Fibroblast of lung (primary cell): Measurements from ENCODE around the gene ERGIC1. TPM values are rescaled to one million over a fixed set of nuclear protein-coding genes. Genes with fewer than 3 reads are reported as not detected.

Experiments used
- DNase-seq, 2 donors: peaks; one replicate each; pipeline versions ENCODE4 v3.0.0 to v3.0.0-alpha.2; 2010; ENCODE audit warnings: low read depth in 2 of 2
- H2AFZ ChIP-seq: 2 replicates; pipeline ENCODE4 v1.5.1; 2012; ENCODE audit warnings: low read length, control low read depth, inconsistent platforms
- H3K27ac ChIP-seq: 2 replicates; pipeline ENCODE4 v1.5.1; 2011; ENCODE audit warnings: low read length, control low read depth; ENCODE audit not compliant: insufficient read depth
- H3K27me3 ChIP-seq: 2 replicates; pipeline ENCODE4 v1.5.1; 2011; ENCODE audit warnings: mild to moderate bottlenecking, low read length; ENCODE audit not compliant: control insufficient read depth, insufficient read depth
- H3K36me3 ChIP-seq: 2 replicates; pipeline ENCODE4 v1.5.1; 2011; ENCODE audit warnings: low read length; ENCODE audit not compliant: control insufficient read depth, insufficient read depth
- H3K4me1 ChIP-seq: 2 replicates; pipeline ENCODE4 v1.5.1; 2011; ENCODE audit warnings: low read length; ENCODE audit not compliant: control insufficient read depth, insufficient read depth; ENCODE audit errors: extremely low read depth
- H3K4me2 ChIP-seq: 2 replicates; pipeline ENCODE4 v1.5.1; 2011; ENCODE audit warnings: low read length, control low read depth; ENCODE audit not compliant: insufficient read depth; ENCODE audit errors: extremely low read depth
- H3K4me3 ChIP-seq, 4 experiments: fragments of 200-600 bp in 1 of 4; sonication (generic) in 1 of 4; replicated peaks in 1 of 4; 2 replicates each; pipeline ENCODE4 v1.5.1; 2011 to 2016; ENCODE audit warnings: low read length in 4 of 4, low read depth in 3 of 4, mild to moderate bottlenecking in 3 of 4, control low read depth in 2 of 4, inconsistent platforms in 1 of 4, mixed read lengths in 1 of 4; ENCODE audit not compliant: insufficient read depth in 1 of 4; ENCODE audit errors: control extremely low read depth in 1 of 4
- H3K79me2 ChIP-seq: 2 replicates; pipeline ENCODE4 v1.5.1; 2012; ENCODE audit warnings: mild to moderate bottlenecking, low read length, inconsistent platforms; ENCODE audit not compliant: control insufficient read depth, insufficient read depth
- H3K9ac ChIP-seq: 2 replicates; pipeline ENCODE4 v1.5.1; 2011; ENCODE audit warnings: mild to moderate bottlenecking, low read length, control low read depth; ENCODE audit not compliant: insufficient read depth
- H3K9me3 ChIP-seq: 2 replicates; pipeline ENCODE4 v1.5.1; 2012; ENCODE audit warnings: low read depth, low read length; ENCODE audit not compliant: control insufficient read depth, insufficient read depth
- H4K20me1 ChIP-seq: 2 replicates; pipeline ENCODE4 v1.5.1; 2011; ENCODE audit warnings: low read length; ENCODE audit not compliant: control insufficient read depth, insufficient read depth; ENCODE audit errors: extremely low read depth
- EZH2 ChIP-seq: IDR thresholded peaks from 2 replicates; pipeline ENCODE4 v1.5.1; 2012; ENCODE audit warnings: low read length, control low read depth, mild to moderate bottlenecking; ENCODE audit errors: missing control alignments
- polyA plus RNA-seq, 2 donors: library from polyadenylated mRNA; depleted of rRNA in 1 of 2; stranded (reverse) in 1 of 2; unstranded in 1 of 2; fragments of >200 nt; gene quantifications; 2 replicates each; pipeline ENCODE4 v1.2.1, GENCODE V29; 2011 to 2012; ENCODE audit warnings: missing spikeins in 1 of 2
- total RNA-seq: library from RNA; depleted of rRNA; stranded (reverse); fragments of >200 nt; gene quantifications from 2 replicates; pipeline ENCODE4 v1.2.1, GENCODE V29; 2014
- TF ChIP-seq, protein P1 (sequence below), 2 donors: IDR thresholded peaks in 1 of 2; conservative IDR thresholded peaks in 1 of 2; 1 replicate in 1 of 2; 2 replicates in 1 of 2; pipeline ENCODE4 v1.5.1; 2011 to 2012; ENCODE audit warnings: low read length in 2 of 2, control low read depth in 1 of 2, inconsistent platforms in 1 of 2, low read depth in 1 of 2, mild to moderate bottlenecking in 1 of 2

The ERGIC1 gene
- total and polyA plus RNA-seq, 2 donors (not counting 1 experiment from before 2014, with no cell fraction given), result 113 to 171 TPM

DNA sequence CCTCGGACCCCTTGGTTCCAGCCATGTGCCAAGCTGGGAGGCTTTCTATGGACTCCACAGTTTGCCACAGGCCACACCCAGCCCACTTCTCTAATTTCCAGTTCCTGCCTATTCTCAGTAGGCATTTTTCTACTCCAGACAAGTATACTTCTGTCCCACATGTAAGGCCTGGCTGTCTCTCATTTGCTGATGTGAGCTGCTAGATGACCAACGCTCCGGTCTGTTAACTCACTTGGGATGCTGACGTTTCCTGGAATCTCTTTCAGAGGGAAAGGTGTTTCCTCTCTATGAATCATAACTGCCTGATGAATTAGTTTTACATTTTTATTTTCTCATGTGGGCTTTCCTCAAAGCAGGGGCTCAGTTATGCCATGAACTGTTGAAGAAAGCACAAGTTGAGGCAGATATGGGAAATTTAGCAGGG is 36.3 kb downstream of the ERGIC1 start:
- Histone ChIP-seq H3K9ac (peak overlapping the region; percentile 66), H3K4me3 (no peak overlapping the region), H3K9me3 (no peaks in the 10 kb centered on the region), H3K4me2 (peak overlapping the region; percentile 72), H3K36me3 (no peaks in the 10 kb centered on the region), H3K27me3 (no peaks in the 10 kb centered on the region), H3K79me2 (peaks cover 44% of the 10 kb centered on the region), H4K20me1 (no peaks in the 10 kb centered on the region), H3K4me1 (peaks cover 60% of the 10 kb centered on the region), H2AFZ (no peak overlapping the region), H3K27ac (peak overlapping the region; percentile 94)
- TF ChIP-seq, protein P1, sequence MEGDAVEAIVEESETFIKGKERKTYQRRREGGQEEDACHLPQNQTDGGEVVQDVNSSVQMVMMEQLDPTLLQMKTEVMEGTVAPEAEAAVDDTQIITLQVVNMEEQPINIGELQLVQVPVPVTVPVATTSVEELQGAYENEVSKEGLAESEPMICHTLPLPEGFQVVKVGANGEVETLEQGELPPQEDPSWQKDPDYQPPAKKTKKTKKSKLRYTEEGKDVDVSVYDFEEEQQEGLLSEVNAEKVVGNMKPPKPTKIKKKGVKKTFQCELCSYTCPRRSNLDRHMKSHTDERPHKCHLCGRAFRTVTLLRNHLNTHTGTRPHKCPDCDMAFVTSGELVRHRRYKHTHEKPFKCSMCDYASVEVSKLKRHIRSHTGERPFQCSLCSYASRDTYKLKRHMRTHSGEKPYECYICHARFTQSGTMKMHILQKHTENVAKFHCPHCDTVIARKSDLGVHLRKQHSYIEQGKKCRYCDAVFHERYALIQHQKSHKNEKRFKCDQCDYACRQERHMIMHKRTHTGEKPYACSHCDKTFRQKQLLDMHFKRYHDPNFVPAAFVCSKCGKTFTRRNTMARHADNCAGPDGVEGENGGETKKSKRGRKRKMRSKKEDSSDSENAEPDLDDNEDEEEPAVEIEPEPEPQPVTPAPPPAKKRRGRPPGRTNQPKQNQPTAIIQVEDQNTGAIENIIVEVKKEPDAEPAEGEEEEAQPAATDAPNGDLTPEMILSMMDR (conservative IDR thresholded peaks at IDR 0.05 in 1 of 2, IDR thresholded peaks at IDR 0.05 in 1 of 2; ENCODE audit: low read depth in 1 of 2, low read length in 2 of 2), result no peak
- no peak for TF ChIP-seq EZH2
- peak; percentile 85 to 98 for DNase-seq

DNA sequence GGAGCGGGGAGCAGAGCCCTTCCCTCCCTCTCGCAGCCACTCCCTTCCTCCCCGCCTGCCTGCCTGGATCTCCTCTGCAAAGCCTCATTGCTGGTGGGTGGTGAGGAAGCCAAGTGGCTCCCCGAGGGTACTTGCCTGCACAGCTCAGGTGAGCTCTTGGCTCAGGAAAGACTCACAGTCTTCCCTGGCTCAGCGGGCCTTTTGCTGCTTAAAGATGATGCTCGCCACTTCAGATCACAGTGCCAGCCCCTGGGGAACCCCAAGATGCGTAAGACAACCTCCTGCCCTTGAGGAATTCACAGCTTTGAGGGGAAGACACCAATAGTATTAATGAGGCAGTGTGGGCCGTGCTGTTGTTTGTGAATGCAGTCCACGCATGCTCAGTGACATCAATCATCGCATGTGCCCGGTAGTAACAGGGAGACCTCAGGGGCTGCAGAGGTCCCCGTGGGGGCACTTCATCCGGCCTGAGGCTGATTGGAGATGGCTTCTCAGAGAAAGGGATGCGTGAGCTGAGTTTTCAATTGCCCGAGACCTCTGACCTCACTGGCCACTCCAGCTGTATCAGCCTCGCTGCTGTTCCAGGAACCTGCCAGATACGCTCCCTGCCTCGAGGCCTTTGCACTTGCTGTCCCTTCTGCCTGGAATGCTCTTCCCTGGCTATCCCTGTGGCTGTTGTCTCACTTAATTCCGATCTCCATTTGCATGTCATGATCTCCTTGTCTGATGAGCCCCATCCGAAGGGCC is 36.8 kb downstream of the ERGIC1 start:
- peak overlapping the region; percentile 94 for H3K27ac ChIP-seq
- H3K79me2 ChIP-seq, result peaks cover 46% of the 10 kb centered on the region
- no peak overlapping the region for H2AFZ ChIP-seq
- H3K4me3 ChIP-seq, result no peak overlapping the region
- peak overlapping the region; percentile 72 for H3K4me2 ChIP-seq
- H3K27me3 ChIP-seq, result no peaks in the 10 kb centered on the region
- TF ChIP-seq, protein P1 (conservative IDR thresholded peaks at IDR 0.05 in 1 of 2, IDR thresholded peaks at IDR 0.05 in 1 of 2; ENCODE audit: low read depth in 1 of 2, low read length in 2 of 2), result no peak
- no peak for TF ChIP-seq EZH2
- H3K36me3 ChIP-seq, result no peaks in the 10 kb centered on the region
- H3K9ac ChIP-seq, result peak overlapping the region; percentile 66
- H4K20me1 ChIP-seq, result no peaks in the 10 kb centered on the region
- H3K4me1 ChIP-seq, result peaks cover 60% of the 10 kb centered on the region
- DNase-seq, result no peak
- no peaks in the 10 kb centered on the region for H3K9me3 ChIP-seq

DNA sequence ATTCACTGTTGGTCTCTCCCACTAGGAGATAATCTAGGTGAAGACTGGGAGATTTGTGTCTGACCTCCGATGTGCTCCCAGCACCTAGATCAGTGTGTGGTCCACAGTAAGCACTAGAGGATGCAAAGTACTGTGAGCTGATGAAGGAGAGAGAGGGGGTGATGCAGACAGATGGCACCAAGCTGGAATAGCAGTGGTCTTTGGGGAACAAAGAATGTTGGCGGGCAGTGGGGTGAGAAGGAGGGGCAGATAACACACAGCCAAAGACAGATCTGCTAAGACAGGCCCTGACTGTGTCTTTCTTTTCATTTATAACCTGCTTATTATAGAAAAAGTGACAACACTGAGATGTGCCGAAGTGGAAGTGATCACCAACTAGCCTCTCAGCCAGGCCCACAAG is 37.5 kb downstream of the ERGIC1 start:
- H3K27ac ChIP-seq, result peak overlapping the region; percentile 94
- no peak overlapping the region for H3K4me3 ChIP-seq
- H3K9me3 ChIP-seq, result no peaks in the 10 kb centered on the region
- H3K36me3 ChIP-seq, result no peaks in the 10 kb centered on the region
- TF ChIP-seq, protein P1 (conservative IDR thresholded peaks at IDR 0.05 in 1 of 2, IDR thresholded peaks at IDR 0.05 in 1 of 2; ENCODE audit: low read depth in 1 of 2, low read length in 2 of 2), result no peak
- no peak for DNase-seq
- H3K9ac ChIP-seq, result no peak overlapping the region
- H3K27me3 ChIP-seq, result no peaks in the 10 kb centered on the region
- no peak overlapping the region for H3K4me2 ChIP-seq
- peaks cover 46% of the 10 kb centered on the region for H3K79me2 ChIP-seq
- no peaks in the 10 kb centered on the region for H4K20me1 ChIP-seq
- H3K4me1 ChIP-seq, result peaks cover 60% of the 10 kb centered on the region
- H2AFZ ChIP-seq, result no peak overlapping the region
